Activated T-helper 17 cell treated with anti-CD3 and anti-CD28 coated beads, Interleukin-2, amount 50 U/mL, for 72 hours (primary cell): ENCODE results near the gene ERICH3. TPM values are rescaled to one million over a fixed set of nuclear protein-coding genes. Genes with fewer than 3 reads are reported as not detected.

Experiments used
- ATAC-seq: fragments of 150-1000 bp; cut with Tn5 transposase; replicated peaks from 2 replicates; pipeline ENCODE4 v1.10.0; 2021; ENCODE audit warnings: mild to moderate bottlenecking, moderate library complexity
- H3K27ac Mint-ChIP-seq: one replicate; pipeline ENCODE4 v1.8.0; 2022; ENCODE audit warnings: mixed read lengths
- H3K27me3 Mint-ChIP-seq: one replicate; pipeline ENCODE4 v1.8.0; 2022; ENCODE audit warnings: mixed read lengths
- H3K36me3 Mint-ChIP-seq: one replicate; pipeline ENCODE4 v1.8.0; 2022; ENCODE audit warnings: low read depth, mild to moderate bottlenecking, mixed read lengths
- H3K4me1 Mint-ChIP-seq: one replicate; pipeline ENCODE4 v1.8.0; 2022; ENCODE audit warnings: mixed read lengths
- H3K4me3 Mint-ChIP-seq: one replicate; pipeline ENCODE4 v1.8.0; 2022; ENCODE audit warnings: mild to moderate bottlenecking, mixed read lengths
- H3K9me3 Mint-ChIP-seq: one replicate; pipeline ENCODE4 v1.8.0; 2022; ENCODE audit warnings: mixed read lengths
- total RNA-seq, 2 donors: library from RNA; stranded (reverse); gene quantifications; one replicate each; pipeline ENCODE4 v1.2.3, GENCODE V29; 2022

The ERICH3 gene
- total RNA-seq = not detected

DNA sequence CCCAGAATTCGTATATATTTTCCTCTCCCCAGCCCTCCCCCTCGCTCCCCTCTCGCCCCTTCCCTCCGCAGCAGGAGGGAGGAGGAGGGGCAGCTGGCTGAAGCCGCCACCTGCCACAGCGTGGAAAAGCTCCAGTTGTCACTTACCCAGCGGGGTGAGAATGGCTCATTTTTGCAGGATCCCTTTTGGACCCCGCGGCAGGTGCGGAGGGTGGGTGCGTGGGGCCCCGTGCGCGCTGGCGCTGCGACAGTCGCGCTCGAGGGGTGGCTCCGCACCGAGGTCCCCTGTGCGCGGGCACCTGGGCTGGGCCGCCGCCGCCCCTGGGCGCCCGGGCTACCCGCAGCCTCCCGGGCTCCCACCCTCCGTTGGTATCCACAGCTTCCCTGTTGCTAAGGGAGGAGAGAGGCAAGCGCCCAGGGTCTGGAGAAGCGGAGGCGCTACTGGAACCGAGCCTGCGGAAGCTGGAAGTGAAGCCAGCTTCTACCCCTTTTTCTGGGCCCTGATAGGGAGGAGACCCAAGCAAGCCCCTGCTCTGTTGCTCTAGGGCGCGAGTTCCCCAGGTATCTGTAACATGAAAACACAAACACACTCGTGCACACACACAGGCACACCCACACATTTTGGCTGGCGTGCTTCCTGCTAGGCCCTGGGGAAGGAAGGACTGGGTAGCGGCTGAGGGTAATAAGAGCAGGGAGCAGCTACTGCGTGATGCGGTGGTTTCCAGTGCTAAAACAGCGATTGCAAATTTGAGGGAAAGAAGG lies at the start of gene ERICH3:
Gene ERICH3 (minus strand): TSS at position 442 of the 761 bp plus-strand sequence. CDS start 273 bp downstream, at position 169.
- Mint-ChIP-seq H3K27ac (no peak within 1 kb of the TSS), H3K27me3 (peaks cover 34% of the 10 kb centered on the region), H3K36me3 (no peaks in the 10 kb centered on the region), H3K4me3 (no peak within 1 kb of the TSS), H3K9me3 (peaks cover 4% of the 10 kb centered on the region), H3K4me1 (peaks cover 4% of the 10 kb centered on the region)
- no peak for ATAC-seq

DNA sequence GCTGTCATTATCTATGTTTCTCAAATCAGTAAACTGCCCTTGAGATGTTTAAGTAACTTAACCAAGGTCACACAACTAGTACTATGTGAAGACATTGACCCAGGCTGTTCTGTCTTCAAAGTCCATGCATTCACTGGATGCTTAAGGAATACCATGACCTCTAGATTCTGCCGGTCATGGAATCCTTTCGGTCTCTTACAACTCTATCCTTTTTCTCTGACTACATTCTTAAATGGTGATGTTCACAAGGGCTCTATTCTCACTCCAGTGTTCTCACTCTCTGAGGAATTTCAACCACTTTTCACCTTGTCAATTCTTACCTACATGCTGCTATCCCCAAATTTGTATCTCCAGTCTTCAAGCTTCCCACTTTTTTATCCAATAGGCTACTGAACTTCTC lies 44.0 kb upstream of the ERICH3 start:
- H3K4me3 Mint-ChIP-seq = no peak overlapping the region

GRCh38 chr1:74716822-74717221 lies 43.2 kb upstream of the ERICH3 start:
- no peak overlapping the region for H3K27ac Mint-ChIP-seq
- H3K4me1 Mint-ChIP-seq = peaks cover 1% of the 10 kb centered on the region
- ATAC-seq = no peak
- peaks cover 42% of the 10 kb centered on the region for H3K36me3 Mint-ChIP-seq
- no peaks in the 10 kb centered on the region for H3K27me3 Mint-ChIP-seq
- H3K4me3 Mint-ChIP-seq = no peak overlapping the region
- no peaks in the 10 kb centered on the region for H3K9me3 Mint-ChIP-seq

More for the DNA sequence above, 44.0 kb upstream of the ERICH3 start:
- H3K9me3 Mint-ChIP-seq = no peaks in the 10 kb centered on the region
- no peaks in the 10 kb centered on the region for H3K27me3 Mint-ChIP-seq
- peaks cover 42% of the 10 kb centered on the region for H3K36me3 Mint-ChIP-seq
- H3K4me1 Mint-ChIP-seq = peaks cover 5% of the 10 kb centered on the region
- ATAC-seq = no peak
- no peak overlapping the region for H3K27ac Mint-ChIP-seq

- Mint-ChIP-seq H3K4me1 (no peaks in the 10 kb centered on the region), H3K36me3 (peaks cover 42% of the 10 kb centered on the region), H3K9me3 (no peaks in the 10 kb centered on the region), H3K27me3 (no peaks in the 10 kb centered on the region), H3K27ac (no peak overlapping the region), H3K4me3 (no peak overlapping the region)
- ATAC-seq = no peak
Measured at GRCh38 chr1:74715806-74716205, 42.2 kb upstream of the ERICH3 start.

GRCh38 chr1:74715236-74715502 lies 41.6 kb upstream of the ERICH3 start:
- no peaks in the 10 kb centered on the region for H3K4me1 Mint-ChIP-seq
- H3K9me3 Mint-ChIP-seq = no peaks in the 10 kb centered on the region
- no peak for ATAC-seq
- no peak overlapping the region for H3K4me3 Mint-ChIP-seq
- H3K27ac Mint-ChIP-seq = no peak overlapping the region
- H3K27me3 Mint-ChIP-seq = no peaks in the 10 kb centered on the region
- peaks cover 42% of the 10 kb centered on the region for H3K36me3 Mint-ChIP-seq

- no peak overlapping the region for H3K27ac Mint-ChIP-seq
- no peaks in the 10 kb centered on the region for H3K9me3 Mint-ChIP-seq
- peaks cover 42% of the 10 kb centered on the region for H3K36me3 Mint-ChIP-seq
- no peak for ATAC-seq
- no peaks in the 10 kb centered on the region for H3K27me3 Mint-ChIP-seq
- no peak overlapping the region for H3K4me3 Mint-ChIP-seq
- no peaks in the 10 kb centered on the region for H3K4me1 Mint-ChIP-seq
Measured at GRCh38 chr1:74714429-74715235, 41.0 kb upstream of the ERICH3 start.

DNA sequence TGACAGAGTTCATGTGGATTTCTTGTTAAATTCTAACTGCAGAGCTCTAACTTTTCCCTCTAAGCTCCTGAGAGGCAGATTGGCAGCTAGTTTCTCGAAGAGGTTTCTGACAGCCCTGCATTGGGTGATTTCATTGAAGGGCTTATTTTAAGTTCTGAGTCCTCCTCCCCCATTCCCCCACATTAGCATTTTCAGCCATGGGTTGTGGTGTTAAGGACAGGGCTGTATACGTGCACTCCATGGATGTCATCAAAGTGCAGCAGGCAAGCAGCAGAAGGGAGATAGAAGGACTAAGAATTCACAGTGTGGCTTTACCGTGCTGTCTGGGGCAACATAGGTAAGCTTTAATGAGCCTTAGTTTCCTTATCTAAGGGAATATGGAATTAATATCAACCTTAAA lies 40.3 kb upstream of the ERICH3 start:
- ATAC-seq = no peak
- H3K4me1 Mint-ChIP-seq = no peaks in the 10 kb centered on the region
- no peak overlapping the region for H3K4me3 Mint-ChIP-seq
- no peak overlapping the region for H3K27ac Mint-ChIP-seq
- H3K9me3 Mint-ChIP-seq = no peaks in the 10 kb centered on the region
- H3K27me3 Mint-ChIP-seq = no peaks in the 10 kb centered on the region
- H3K36me3 Mint-ChIP-seq = peaks cover 50% of the 10 kb centered on the region

DNA sequence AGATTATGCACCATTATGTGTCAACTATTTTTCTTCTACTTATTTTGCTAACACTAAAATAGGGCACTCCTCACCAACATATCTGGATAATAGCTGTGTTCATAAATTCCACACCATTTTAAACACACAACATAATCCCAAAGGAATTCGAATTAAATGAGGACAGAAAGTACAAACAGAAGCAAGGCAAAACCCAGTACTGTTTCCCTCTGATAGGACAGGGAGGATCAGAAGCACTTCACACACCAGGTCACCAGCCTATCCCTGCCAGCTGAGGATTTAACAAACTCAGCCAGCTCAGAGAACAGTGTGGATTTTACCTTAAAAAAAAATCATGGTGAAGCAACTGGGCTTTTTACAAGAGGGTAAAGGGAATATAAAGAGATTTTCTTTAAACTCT lies 39.3 kb upstream of the ERICH3 start:
- no peak for ATAC-seq
- H3K4me3 Mint-ChIP-seq = no peak overlapping the region
- H3K27ac Mint-ChIP-seq = no peak overlapping the region
- peaks cover 60% of the 10 kb centered on the region for H3K36me3 Mint-ChIP-seq
- no peaks in the 10 kb centered on the region for H3K27me3 Mint-ChIP-seq
- H3K4me1 Mint-ChIP-seq = peaks cover 1% of the 10 kb centered on the region
- no peaks in the 10 kb centered on the region for H3K9me3 Mint-ChIP-seq

GRCh38 chr1:74703386-74704182 lies 30.0 kb upstream of the ERICH3 start:
- Mint-ChIP-seq H3K4me1 (peaks cover 4% of the 10 kb centered on the region), H3K36me3 (peaks cover 70% of the 10 kb centered on the region), H3K27ac (no peak overlapping the region), H3K9me3 (no peaks in the 10 kb centered on the region), H3K27me3 (no peaks in the 10 kb centered on the region), H3K4me3 (no peak overlapping the region)
- ATAC-seq = no peak

DNA sequence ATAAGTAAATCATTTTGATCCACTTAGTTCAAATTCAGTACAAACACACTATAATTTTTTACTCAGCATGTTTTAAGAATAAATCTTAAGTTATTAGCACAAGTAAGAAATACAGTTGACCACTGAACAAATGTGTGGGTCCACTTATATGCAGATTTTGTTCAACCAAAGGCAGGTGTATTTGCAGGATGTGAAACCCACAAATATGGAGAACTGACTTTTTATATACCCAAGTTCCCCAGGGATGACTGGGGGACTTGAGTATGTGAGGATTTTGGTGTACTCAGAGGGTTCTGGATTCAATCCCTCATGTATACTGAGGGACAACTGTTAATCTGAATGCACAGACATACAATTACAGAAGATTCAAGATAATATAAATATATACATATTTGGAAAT lies 25.7 kb upstream of the ERICH3 start:
- H3K27ac Mint-ChIP-seq = no peak overlapping the region
- H3K36me3 Mint-ChIP-seq = peaks cover 29% of the 10 kb centered on the region
- H3K27me3 Mint-ChIP-seq = no peaks in the 10 kb centered on the region
- no peak overlapping the region for H3K4me3 Mint-ChIP-seq
- no peaks in the 10 kb centered on the region for H3K4me1 Mint-ChIP-seq
- H3K9me3 Mint-ChIP-seq = no peaks in the 10 kb centered on the region
- no peak for ATAC-seq

DNA sequence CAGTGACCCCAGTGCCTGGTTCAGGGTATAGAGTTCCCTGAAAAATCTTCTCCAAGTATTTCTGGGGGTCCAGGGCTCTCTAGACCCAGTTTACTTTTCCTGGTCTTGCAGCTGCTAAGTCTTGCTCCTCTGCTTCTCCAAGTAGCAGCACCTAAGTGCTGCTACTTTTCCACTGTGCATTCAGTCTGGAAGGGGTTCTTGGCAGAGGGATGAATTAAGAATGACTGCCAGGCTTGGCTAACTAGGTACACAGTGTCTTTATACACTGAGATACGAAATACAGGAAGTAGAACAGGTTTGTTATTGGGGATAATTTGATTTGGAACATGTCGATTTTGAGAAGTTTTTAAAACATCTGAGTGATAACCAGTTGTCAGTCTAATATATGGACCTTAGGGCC lies 24.2 kb upstream of the ERICH3 start:
- no peaks in the 10 kb centered on the region for H3K27me3 Mint-ChIP-seq
- peaks cover 14% of the 10 kb centered on the region for H3K36me3 Mint-ChIP-seq
- H3K4me1 Mint-ChIP-seq = no peaks in the 10 kb centered on the region
- no peak for ATAC-seq
- H3K27ac Mint-ChIP-seq = no peak overlapping the region
- H3K4me3 Mint-ChIP-seq = no peak overlapping the region
- H3K9me3 Mint-ChIP-seq = no peaks in the 10 kb centered on the region

DNA sequence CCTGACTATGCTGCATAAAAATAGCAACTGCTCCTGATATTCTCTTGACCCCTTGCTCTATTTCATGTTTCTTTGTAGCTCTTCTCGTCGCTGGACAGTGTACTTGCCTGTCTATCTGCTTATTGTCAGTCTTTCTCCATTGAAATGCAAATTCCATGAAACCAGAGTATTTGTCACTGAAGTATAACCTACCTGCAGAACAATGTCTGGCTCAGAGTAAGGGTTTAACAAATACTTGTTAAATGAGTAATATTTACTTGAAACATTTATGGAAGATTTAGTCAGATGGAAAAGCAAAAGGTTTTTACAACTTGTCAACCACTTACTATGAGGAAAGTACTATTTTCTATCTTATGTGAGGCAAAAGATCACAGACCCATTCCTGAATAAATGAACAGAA lies 19.9 kb upstream of the ERICH3 start:
- H3K4me1 Mint-ChIP-seq = no peaks in the 10 kb centered on the region
- ATAC-seq = no peak
- no peaks in the 10 kb centered on the region for H3K36me3 Mint-ChIP-seq
- no peak overlapping the region for H3K4me3 Mint-ChIP-seq
- H3K9me3 Mint-ChIP-seq = no peaks in the 10 kb centered on the region
- H3K27me3 Mint-ChIP-seq = no peaks in the 10 kb centered on the region
- no peak overlapping the region for H3K27ac Mint-ChIP-seq

DNA sequence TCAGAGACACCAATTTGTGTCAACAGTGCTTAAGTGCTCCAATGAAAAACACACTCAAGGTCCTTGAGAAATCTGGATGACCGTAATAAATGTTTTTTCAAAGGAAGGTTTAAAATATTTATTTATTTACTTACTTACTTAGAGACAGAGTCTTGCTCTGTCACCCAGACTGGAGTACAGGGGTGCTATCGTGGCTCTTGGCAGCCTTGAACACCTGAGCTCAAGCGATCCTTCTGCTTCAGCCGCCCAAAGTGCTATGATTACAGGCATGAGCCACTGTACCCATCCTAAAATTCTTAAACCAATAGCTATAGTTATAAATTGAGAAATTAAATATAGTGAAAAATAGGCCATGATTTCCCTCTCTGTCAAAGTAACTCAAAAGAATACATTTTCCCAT lies 17.3 kb upstream of the ERICH3 start:
- H3K27ac Mint-ChIP-seq = no peak overlapping the region
- H3K9me3 Mint-ChIP-seq = no peaks in the 10 kb centered on the region
- H3K4me3 Mint-ChIP-seq = no peak overlapping the region
- no peaks in the 10 kb centered on the region for H3K36me3 Mint-ChIP-seq
- no peak for ATAC-seq
- H3K4me1 Mint-ChIP-seq = no peaks in the 10 kb centered on the region
- H3K27me3 Mint-ChIP-seq = no peaks in the 10 kb centered on the region

- H3K27ac Mint-ChIP-seq = no peak overlapping the region
- H3K4me1 Mint-ChIP-seq = no peaks in the 10 kb centered on the region
- no peaks in the 10 kb centered on the region for H3K36me3 Mint-ChIP-seq
- H3K27me3 Mint-ChIP-seq = no peaks in the 10 kb centered on the region
- ATAC-seq = no peak
- no peak overlapping the region for H3K4me3 Mint-ChIP-seq
- H3K9me3 Mint-ChIP-seq = no peaks in the 10 kb centered on the region
Measured at GRCh38 chr1:74690364-74690696, 16.7 kb upstream of the ERICH3 start.
